Esophagus squamous epithelium (tissue), 5 donors: ENCODE results near the gene CENPP. TPM values are rescaled to one million over a fixed set of nuclear protein-coding genes. Genes with fewer than 3 reads are reported as not detected.

Source experiments
- DNase-seq: peaks from one replicate; lab custom pipeline; 2025; lab: John Stamatoyannopoulos, UW
- H3K27ac ChIP-seq, 4 donors: fragments of 200-600 bp; sonication (generic); one replicate each; pipeline ENCODE4 v1.5.1; 2016 to 2019; ENCODE audit warnings: mild to moderate bottlenecking in 1 of 4
- H3K27me3 ChIP-seq, 4 donors: fragments of 200-600 bp; sonication (generic); 1 replicate in 3 of 4; 2 replicates in 1 of 4; pipeline versions ENCODE4 v1.5.1 to v1.6.0; 2017 to 2021; ENCODE audit warnings: antibody characterized with exemption in 1 of 4
- H3K36me3 ChIP-seq, 3 donors: fragments of 200-600 bp; sonication (generic); one replicate each; pipeline ENCODE4 v1.5.1; 2016 to 2019
- H3K4me1 ChIP-seq, 3 donors: fragments of 200-600 bp; sonication (generic); one replicate each; pipeline ENCODE4 v1.5.1; 2017 to 2019
- H3K4me3 ChIP-seq, 4 donors: fragments of 200-600 bp; sonication (generic); 1 replicate in 3 of 4; 2 replicates in 1 of 4; pipeline ENCODE4 v1.5.1; 2016 to 2019; ENCODE audit warnings: mild to moderate bottlenecking in 2 of 4, moderate library complexity in 1 of 4
- H3K9me3 ChIP-seq, 3 donors: fragments of 200-600 bp; sonication (generic); one replicate each; pipeline ENCODE4 v1.5.1; 2016 to 2019
- CTCF ChIP-seq, 6 experiments: fragments of 450-650 bp in 4 of 6; fragments of 200-600 bp in 2 of 6; sonication (generic) in 2 of 6; IDR thresholded peaks; one replicate each; pipeline ENCODE4 v1.5.1; 2016 to 2019; ENCODE audit warnings: antibody characterized with exemption in 6 of 6, mild to moderate bottlenecking in 4 of 6, moderate library complexity in 4 of 6
- POLR2A ChIP-seq, 4 donors: fragments of 450-650 bp; IDR thresholded peaks; one replicate each; pipeline ENCODE4 v1.6.1; 2017; ENCODE audit warnings: antibody characterized with exemption in 4 of 4, mild to moderate bottlenecking in 4 of 4, moderate library complexity in 3 of 4
- WGBS, 2 donors: methylation state at CpG; one replicate each; pipeline ENCODE4 v1.1.5; 2018; 5-methylcytosine and 5-hydroxymethylcytosine counted together
- intact Hi-C: fragments of 100-400 bp; cut with DNase I; formaldehyde crosslinking; loops from one replicate; pipeline ENCODE4 v1.15.0; 2022
- total RNA-seq, 4 donors: library from RNA; depleted of rRNA; stranded (reverse); fragments of >200 nt; gene quantifications; one replicate each; pipeline ENCODE4 v1.1.0, GENCODE V29; 2016
- donor health status: DM: yes; HTN: yes; CAD: no.

CENPP gene
- total RNA-seq, 4 donors from 2014 or later = 6.0 to 10.7 (median 7.5) TPM

DNA sequence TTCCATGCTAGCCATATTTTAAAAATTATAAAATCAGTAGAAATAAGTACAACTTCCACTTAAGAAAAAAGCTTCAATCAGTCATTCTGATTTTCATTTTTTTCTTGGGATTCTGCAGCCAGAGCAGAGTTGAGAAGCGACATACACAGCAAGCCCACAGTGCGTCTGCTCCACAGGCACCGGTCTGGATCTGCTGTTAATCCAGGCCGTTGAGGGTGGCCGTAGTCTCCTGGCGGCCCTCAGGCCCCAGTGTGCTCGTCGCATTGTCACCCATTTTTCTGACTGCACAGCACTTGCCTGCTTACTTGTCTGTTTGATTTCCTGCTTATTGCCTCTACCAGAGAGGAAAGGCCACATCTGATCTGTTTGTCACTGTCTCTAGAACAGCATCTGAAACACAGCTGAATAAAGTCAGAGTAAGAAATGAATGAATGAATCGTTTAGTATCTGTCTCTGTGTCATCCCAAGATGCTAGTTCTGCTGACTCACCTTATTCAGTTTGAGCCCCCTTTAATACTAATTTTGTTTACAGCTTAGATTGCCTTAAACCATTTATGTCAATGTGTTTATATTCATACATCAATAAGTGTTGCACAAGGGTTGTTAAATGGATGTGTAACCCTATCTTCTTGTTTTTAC, 168.1 kb downstream of the CENPP start:
- Histone ChIP-seq H3K4me3 (no peak overlapping the region), H3K9me3 (no peaks in the 10 kb centered on the region), H3K27me3 (no peaks in the 10 kb centered on the region), H3K36me3 (no peaks in the 10 kb centered on the region), H3K4me1 (peaks cover 0 to 9% (median 0%) of the 10 kb centered on the region in 3 donors), H3K27ac (no peak overlapping the region)
- TF ChIP-seq POLR2A (IDR thresholded peaks at IDR 0.05) (no peak), CTCF (IDR thresholded peaks at IDR 0.05) (no peak)
- intact Hi-C loops = no loop called here
- DNase-seq = no peak
- 84 to 92% methylated on average over 9 of the region's 9 CpGs for WGBS, 2 donors

GRCh38 chr9:92494856-92495255, 169.1 kb downstream of the CENPP start:
- Histone ChIP-seq H3K27ac (no peak overlapping the region), H3K9me3 (no peaks in the 10 kb centered on the region), H3K4me1 (no peaks in the 10 kb centered on the region), H3K4me3 (no peak overlapping the region), H3K36me3 (no peaks in the 10 kb centered on the region), H3K27me3 (no peaks in the 10 kb centered on the region)
- no peak for DNase-seq
- intact Hi-C loops = no loop called here
- TF ChIP-seq POLR2A (IDR thresholded peaks at IDR 0.05) (no peak), CTCF (IDR thresholded peaks at IDR 0.05) (no peak)
- WGBS, 2 donors = 91 to 100% methylated on average over 2 of the region's 2 CpGs

- no peaks in the 10 kb centered on the region for H3K9me3 ChIP-seq
- no peaks in the 10 kb centered on the region for H3K36me3 ChIP-seq
- DNase-seq = no peak
- no peak overlapping the region for H3K4me3 ChIP-seq
- no peaks in the 10 kb centered on the region for H3K27me3 ChIP-seq
- no peak overlapping the region for H3K27ac ChIP-seq
- WGBS, 2 donors = 86 to 88% methylated on average over 5 of the region's 5 CpGs
- peaks cover 0 to 5% (median 3%) of the 10 kb centered on the region in 3 donors for H3K4me1 ChIP-seq
- no peak for TF ChIP-seq POLR2A (IDR thresholded peaks at IDR 0.05)
- no peak for TF ChIP-seq CTCF (IDR thresholded peaks at IDR 0.05)
- intact Hi-C loops = no loop called here
These were observed 170.8 kb downstream of the CENPP start for GRCh38 chr9:92496396-92497176.

DNA sequence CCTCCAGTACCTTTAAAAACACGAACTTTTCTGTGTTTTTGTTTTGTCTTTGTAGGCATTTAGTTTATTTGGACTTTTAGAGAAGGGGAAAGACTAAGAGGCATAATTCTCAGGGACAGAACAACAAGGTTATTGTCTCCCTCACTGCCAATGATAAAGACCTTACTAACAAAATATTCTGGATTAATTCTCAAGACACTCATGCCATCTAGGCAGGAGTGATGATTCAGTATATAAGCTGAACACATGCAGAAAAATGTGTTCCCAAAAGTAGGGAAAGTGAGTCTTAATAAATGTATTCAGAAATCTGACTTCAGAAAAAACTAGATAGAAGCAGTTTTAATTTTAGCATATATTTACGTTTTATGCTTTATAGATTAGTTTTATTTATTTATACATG, 173.9 kb downstream of the CENPP start:
- H3K4me1 ChIP-seq = peaks cover 3 to 29% (median 16%) of the 10 kb centered on the region in 3 donors
- WGBS, 2 donors = 81 to 89% methylated on average over 2 of the region's 2 CpGs
- H3K36me3 ChIP-seq = no peaks in the 10 kb centered on the region
- H3K4me3 ChIP-seq = no peak overlapping the region
- no peaks in the 10 kb centered on the region for H3K9me3 ChIP-seq
- DNase-seq = no peak
- no peaks in the 10 kb centered on the region for H3K27me3 ChIP-seq
- H3K27ac ChIP-seq = no peak overlapping the region
- TF ChIP-seq POLR2A (IDR thresholded peaks at IDR 0.05) = no peak
- no peak for TF ChIP-seq CTCF (IDR thresholded peaks at IDR 0.05)
- intact Hi-C loops = loop anchor here (10.0 kb wide), 1 partner anchor 95 kb away; no protein-coding TSS in a partner anchor

DNA sequence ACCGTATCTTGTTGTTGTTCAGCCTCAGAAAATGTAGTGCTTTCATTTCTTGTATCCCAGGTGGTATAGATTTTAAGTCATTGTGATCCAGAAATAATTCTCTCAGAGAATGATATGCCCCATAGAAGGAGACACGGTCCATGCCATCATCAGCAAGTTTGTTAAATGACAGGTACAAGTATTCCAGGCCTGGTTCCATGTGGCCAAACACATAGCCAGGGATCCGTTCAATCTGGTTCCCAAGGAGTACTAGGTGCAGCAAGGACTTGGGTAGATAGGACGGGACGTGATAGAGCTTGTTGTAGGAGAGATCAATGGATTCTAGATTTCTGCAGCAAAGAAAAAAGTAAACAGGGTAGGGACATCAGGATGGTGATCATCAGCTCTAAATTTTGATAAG, 175.0 kb downstream of the CENPP start:
- intact Hi-C loops = loop anchor here (10.0 kb wide), 1 partner anchor 94 kb away; no protein-coding TSS in a partner anchor
- Histone ChIP-seq H3K36me3 (no peaks in the 10 kb centered on the region), H3K4me3 (no peak overlapping the region), H3K27me3 (no peaks in the 10 kb centered on the region), H3K4me1 (peaks cover 4 to 40% (median 26%) of the 10 kb centered on the region in 3 donors), H3K9me3 (no peaks in the 10 kb centered on the region), H3K27ac (no peak overlapping the region)
- TF ChIP-seq CTCF (IDR thresholded peaks at IDR 0.05) (no peak), POLR2A (IDR thresholded peaks at IDR 0.05) (no peak)
- no peak for DNase-seq
- WGBS, 2 donors = 95 to 98% methylated on average over 5 of the region's 5 CpGs
